GM21825 (cell line): ENCODE results near the gene ABCA1.
"Not testable (repeated sequence)": the region's sequence is repeated elsewhere in the genome, so short reads cannot be mapped to it uniquely, and the experiment has no call there.

Source experiments
- ATAC-seq: cut with Tn5 transposase; IDR thresholded peaks from one replicate; pipeline ENCODE4 v1.9.1; 2021; ENCODE audit warnings: mild to moderate bottlenecking, moderate library complexity; ENCODE audit not compliant: unreplicated experiment

The ABCA1 gene

GRCh38 chr9:104774831-104775573 lies 153.0 kb downstream of the ABCA1 start:
- ATAC-seq = peak; percentile 87

DNA sequence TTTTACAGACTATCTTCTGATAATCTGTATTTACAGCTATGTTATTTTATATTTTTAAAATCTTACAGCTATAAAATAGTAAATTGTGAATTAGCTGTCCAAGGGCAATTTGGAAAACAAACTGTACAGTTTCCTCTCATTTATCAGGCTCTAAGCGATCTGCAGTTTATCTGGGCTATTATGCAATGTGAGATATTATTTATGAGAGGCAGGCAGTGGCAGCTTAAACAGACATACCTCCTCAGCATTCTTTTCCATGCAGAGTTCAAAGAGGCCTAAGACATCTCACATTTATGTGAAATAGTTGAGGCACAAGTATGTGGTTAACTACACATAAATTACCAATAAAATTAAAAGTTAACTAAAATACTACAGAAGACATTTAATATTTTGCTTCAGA lies 153.8 kb downstream of the ABCA1 start:
- ATAC-seq = no peak

GRCh38 chr9:104772714-104773510 lies 155.0 kb downstream of the ABCA1 start:
- peak; percentile 40 for ATAC-seq

GRCh38 chr9:104769655-104770054 lies 158.3 kb downstream of the ABCA1 start:
- no peak for ATAC-seq

DNA sequence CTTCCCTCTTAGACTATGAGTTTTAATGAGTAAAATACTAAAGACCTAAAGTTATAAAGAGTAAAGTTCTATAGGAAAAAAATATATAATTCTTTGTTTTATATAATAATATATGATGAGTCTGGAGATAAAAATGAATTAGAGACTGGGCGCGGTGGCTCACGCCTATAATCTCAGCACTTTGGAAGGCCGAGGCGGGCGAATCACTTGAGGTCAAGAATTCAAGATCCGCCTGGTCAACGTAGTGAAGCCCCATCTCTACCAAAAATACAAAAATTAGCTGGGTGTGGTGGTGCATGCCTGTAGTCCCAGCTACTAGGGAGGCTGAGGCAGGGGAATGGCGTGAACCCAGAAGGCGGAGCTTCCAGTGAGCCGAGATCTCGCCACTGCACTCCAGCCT lies 158.9 kb downstream of the ABCA1 start:
- ATAC-seq = not testable (repeated sequence)

DNA sequence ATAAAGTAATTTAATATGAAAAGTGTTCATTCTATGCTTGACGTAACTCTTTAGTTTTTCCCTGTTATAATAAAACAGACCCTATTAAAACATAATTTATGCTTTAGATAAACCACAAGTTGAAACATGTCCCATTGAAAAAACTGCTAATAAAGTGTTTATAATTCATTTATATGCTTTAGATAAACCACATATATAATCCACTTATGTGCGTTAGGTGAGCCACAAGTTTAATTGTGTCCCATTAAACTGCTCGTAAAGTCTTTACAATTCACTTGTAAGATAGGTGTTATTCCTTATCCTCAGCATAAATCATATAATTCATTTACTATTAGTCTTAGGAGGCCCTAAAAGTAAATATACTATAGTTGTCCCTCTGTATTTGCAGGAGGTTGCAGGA lies 160.4 kb downstream of the ABCA1 start:
- no peak for ATAC-seq

GRCh38 chr9:104766025-104766424 lies 161.9 kb downstream of the ABCA1 start:
- ATAC-seq = no peak

DNA sequence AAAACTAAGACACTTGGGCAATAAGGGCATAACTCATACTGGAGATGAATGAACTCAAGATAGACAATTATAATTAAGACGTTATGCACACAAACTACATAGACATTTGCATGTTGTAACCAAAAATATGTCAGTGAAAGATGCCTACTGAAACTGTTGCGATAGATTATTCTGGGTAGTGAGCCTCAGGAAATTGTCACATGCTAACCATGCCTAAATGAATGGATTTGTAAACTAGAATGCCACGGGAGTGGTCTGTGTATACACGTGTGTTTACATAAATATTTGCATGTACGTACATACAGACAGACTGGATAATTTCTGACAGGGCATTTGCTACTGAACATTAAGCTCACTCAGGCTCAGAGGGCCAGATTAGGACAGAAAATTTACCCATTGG lies 162.8 kb downstream of the ABCA1 start:
- ATAC-seq = peak; percentile 33

- peak; percentile 55 for ATAC-seq
These were observed 169.0 kb downstream of the ABCA1 start for GRCh38 chr9:104758974-104759373.

DNA sequence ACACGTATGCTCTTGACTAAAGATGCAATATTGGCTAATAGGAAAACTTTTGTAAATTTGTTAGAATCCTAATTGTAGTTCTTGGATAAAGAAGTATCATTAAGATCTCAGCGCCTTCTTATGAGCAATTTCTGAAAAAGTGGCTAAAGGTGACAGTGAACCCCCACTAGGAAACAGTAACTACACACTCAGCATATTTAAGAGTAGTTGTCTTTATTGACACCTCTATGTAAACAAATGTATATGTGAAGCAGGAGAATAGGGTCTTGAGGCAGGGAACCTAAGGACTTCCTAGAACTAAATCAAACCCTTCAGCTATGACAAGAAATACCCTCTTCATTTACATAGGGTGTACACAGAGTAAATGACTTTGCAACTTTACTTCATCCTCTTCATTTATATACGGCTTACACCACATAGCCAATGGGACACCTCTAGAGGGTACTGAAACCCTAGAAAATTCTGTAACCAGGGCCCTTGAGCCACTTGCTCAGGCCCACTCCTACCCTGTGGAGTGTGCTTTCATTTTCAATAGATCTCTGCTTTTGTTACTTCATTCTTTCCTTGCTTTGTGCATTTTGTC lies 177.7 kb downstream of the ABCA1 start:
- ATAC-seq = no peak

- no peak for ATAC-seq
These were observed 179.5 kb downstream of the ABCA1 start for GRCh38 chr9:104748359-104749031.

GRCh38 chr9:104747565-104748358 lies 180.2 kb downstream of the ABCA1 start, which contains the start of gene NIPSNAP3A:
NIPSNAP3A (plus strand) TSS chr9:104747683; CDS start chr9:104747793, 110 bp downstream.
- ATAC-seq = peak; percentile 82

DNA sequence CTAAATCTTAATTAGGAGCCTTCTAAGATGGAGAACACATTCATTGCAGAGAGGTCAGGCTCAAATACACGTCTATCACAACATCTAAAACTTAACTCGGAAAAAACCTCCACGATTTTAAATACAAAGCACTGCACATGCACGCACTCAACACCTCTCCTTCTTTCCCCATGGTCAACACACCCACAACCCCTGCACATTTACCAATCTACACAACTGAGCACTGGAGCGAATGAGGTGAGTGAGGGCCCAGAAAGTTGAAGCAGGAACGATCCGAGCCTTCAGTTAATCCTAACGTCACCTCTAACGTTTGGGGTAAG lies 180.8 kb downstream of the ABCA1 start:
- no peak for ATAC-seq

- ATAC-seq = no peak
These were observed 181.2 kb downstream of the ABCA1 start for GRCh38 chr9:104746798-104747197.

- no peak for ATAC-seq
These were observed 181.7 kb downstream of the ABCA1 start for GRCh38 chr9:104746285-104746684.

GRCh38 chr9:104745852-104746251 lies 182.1 kb downstream of the ABCA1 start:
- no peak for ATAC-seq

GRCh38 chr9:104743376-104743985 lies 184.5 kb downstream of the ABCA1 start:
- ATAC-seq = peak; percentile 39

GRCh38 chr9:104740621-104741020 lies 187.3 kb downstream of the ABCA1 start:
- ATAC-seq = no peak

GRCh38 chr9:104738452-104738851 lies 189.5 kb downstream of the ABCA1 start:
- no peak for ATAC-seq
